K562 (cell line): ENCODE results near the gene PREX1. TPM values are rescaled to one million over a fixed set of nuclear protein-coding genes. Genes with fewer than 3 reads are reported as not detected.

Experiments
- ATAC-seq: fragments of 200-7000 bp; cut with Tn5 transposase; 3 replicates; pipeline ENCODE4 v1.9.1; 2020; ENCODE audit warnings: moderate library complexity
- BruUV-seq: library from RNA; stranded (reverse); fragments of 400-500 nt; replicated peaks from 2 replicates; lab custom pipeline; 2021; lab: Mats Ljungman, UMichigan
- CTCF ChIA-PET: fragments of 300-600 bp; formaldehyde crosslinking; extraction: SDS; loops from one replicate; lab custom pipeline; 2021; ENCODE audit warnings: low intra/inter-chr PET ratio; lab: Yijun Ruan, JAX
- POLR2A ChIA-PET: fragments of 300-600, 350-650 bp; sonication (Branson Sonifier 250); formaldehyde crosslinking; extraction: SDS; loops from one replicate; lab custom pipeline; 2021; ENCODE audit warnings: antibody characterized with exemption, inconsistent platforms; lab: Yijun Ruan, JAX
- DNase-seq, 4 experiments: peaks; one replicate each; pipeline versions ENCODE4 v3.0.0 to v3.0.0-alpha.2; 2011 to 2018; ENCODE audit warnings: low spot score in 3 of 4, mixed read lengths in 3 of 4; ENCODE audit errors: extremely low read depth in 1 of 4
- FAIRE-seq: peaks from 2 replicates; lab custom pipeline; 2011; peaks lifted over from hg19 to GRCh38; lab: Jason Lieb, UNC
- H2AFZ ChIP-seq: 2 replicates; pipeline ENCODE4 v1.6.0; 2011; ENCODE audit warnings: low read depth, low read length, control low read depth, inconsistent platforms
- H3K27ac ChIP-seq: fragments of 200-600 bp; 3 replicates; pipeline ENCODE4 v1.8.0; 2011; ENCODE audit warnings: low read depth, mild to moderate bottlenecking, control low read depth, inconsistent platforms, low read length, moderate library complexity, mixed read lengths; ENCODE audit errors: extremely low read depth
- H3K27me3 ChIP-seq, 2 experiments: fragments of 300-600 bp in 1 of 2; 2 replicates in 1 of 2; 3 replicates in 1 of 2; pipeline versions ENCODE4 v1.6.0 to v1.8.0; 2011; ENCODE audit warnings: inconsistent platforms in 2 of 2, low read length in 2 of 2, mild to moderate bottlenecking in 1 of 2, mixed read lengths in 1 of 2, moderate library complexity in 1 of 2; ENCODE audit not compliant: control insufficient read depth in 2 of 2, insufficient read depth in 2 of 2
- H3K36me3 ChIP-seq: fragments of 300-600 bp; 3 replicates; pipeline ENCODE4 v1.8.0; 2011; ENCODE audit warnings: mild to moderate bottlenecking, low read length, inconsistent platforms; ENCODE audit not compliant: control insufficient read depth, insufficient read depth
- H3K4me1 ChIP-seq, 2 experiments: fragments of 200-600 bp in 1 of 2; replicated peaks in 1 of 2; 2 replicates in 1 of 2; 3 replicates in 1 of 2; pipeline versions ENCODE4 v1.5.1 to v1.8.0; 2011; ENCODE audit warnings: inconsistent platforms in 2 of 2, low read length in 2 of 2, mild to moderate bottlenecking in 1 of 2, mixed read lengths in 1 of 2, moderate library complexity in 1 of 2; ENCODE audit not compliant: control insufficient read depth in 2 of 2, insufficient read depth in 2 of 2
- H3K4me2 ChIP-seq: 2 replicates; pipeline ENCODE4 v1.6.1; 2011; ENCODE audit warnings: low read length, control low read depth, inconsistent platforms, mixed read lengths; ENCODE audit not compliant: insufficient read depth
- H3K4me3 ChIP-seq: fragments of 200-600 bp; sonication (generic), shearing (Covaris generic); 2 replicates; pipeline ENCODE4 v1.5.1; 2016; ENCODE audit warnings: control low read depth, inconsistent platforms
- H3K79me2 ChIP-seq: fragments of 200-600 bp; 3 replicates; pipeline ENCODE4 v1.8.0; 2011; ENCODE audit warnings: low read length, inconsistent platforms; ENCODE audit not compliant: control insufficient read depth, insufficient read depth
- H3K9ac ChIP-seq, 2 experiments: 2 replicates each; pipeline versions ENCODE4 v1.6.0 to v1.6.1; 2011; ENCODE audit warnings: low read depth in 2 of 2, low read length in 2 of 2, control low read depth in 1 of 2, inconsistent platforms in 1 of 2, mild to moderate bottlenecking in 1 of 2, mixed read lengths in 1 of 2; ENCODE audit not compliant: insufficient read depth in 1 of 2
- H3K9me1 ChIP-seq: one replicate; pipeline ENCODE4 v1.6.0; 2011; ENCODE audit warnings: inconsistent platforms, mild to moderate bottlenecking, low read length, moderate library complexity; ENCODE audit not compliant: control insufficient read depth, insufficient read depth
- H3K9me3 ChIP-seq: replicated peaks from 2 replicates; pipeline ENCODE4 v1.5.1; 2011; ENCODE audit warnings: low read depth, low read length, inconsistent platforms; ENCODE audit not compliant: control insufficient read depth, insufficient read depth
- H4K20me1 ChIP-seq: replicated peaks from 2 replicates; pipeline ENCODE4 v1.6.1; 2011; ENCODE audit warnings: low read length, inconsistent platforms, mixed read lengths; ENCODE audit not compliant: control insufficient read depth, insufficient read depth
- CLOCK ChIP-seq: fragments of 250-450 bp; sonication (Bioruptor Pico); IDR thresholded peaks from 2 replicates; pipeline ENCODE4 v1.4.0; 2020; ENCODE audit warnings: mild to moderate bottlenecking, moderate library complexity, borderline replicate concordance
- FOSL1 ChIP-seq: fragments of 200-800 bp; sonication (Bioruptor generic); conservative IDR thresholded peaks from 2 replicates; pipeline ENCODE4 v1.6.1; 2016; ENCODE audit warnings: missing genetic modification characterization, missing compliant biosample characterization
- JUND ChIP-seq, 2 experiments: IDR thresholded peaks; 2 replicates in 1 of 2; 3 replicates in 1 of 2; pipeline ENCODE4 v1.6.1; 2011; ENCODE audit warnings: borderline replicate concordance in 2 of 2, low read depth in 2 of 2, low read length in 2 of 2, improper control_type of control experiment in 1 of 2, missing biosample characterization in 1 of 2, missing genetic modification characterization in 1 of 2, missing genetic modification reagents in 1 of 2
- NR2C2 ChIP-seq, 2 experiments: fragments of 200-800 bp in 1 of 2; sonication (Bioruptor generic) in 1 of 2; sonication (generic) in 1 of 2; formaldehyde crosslinking in 1 of 2; IDR thresholded peaks; 2 replicates each; pipeline versions ENCODE4 v1.6.1 to v1.8.0; 2016 to 2022; ENCODE audit warnings: mild to moderate bottlenecking in 1 of 2, missing compliant biosample characterization in 1 of 2, missing genetic modification characterization in 1 of 2, missing genetic modification reagents in 1 of 2
- REST ChIP-seq, 2 experiments: fragments of 450-650 bp; formaldehyde crosslinking in 1 of 2; IDR thresholded peaks; 2 replicates each; pipeline versions ENCODE4 v1.4.0 to v1.6.1; 2014 to 2020; ENCODE audit warnings: mild to moderate bottlenecking in 2 of 2, borderline replicate concordance in 1 of 2, low read depth in 1 of 2
- WGBS: fragments of 100-300 bp; shearing (Covaris generic); methylation state at CpG from one replicate; pipeline ENCODE4 v1.1.6; 2016; ENCODE audit warnings: low coverage, mixed read lengths; ENCODE audit not compliant: insufficient coverage; ENCODE audit errors: missing lambda C conversion rate; 5-methylcytosine and 5-hydroxymethylcytosine counted together
- in situ Hi-C: fragments of 300-500 bp; cut with MboI; formaldehyde crosslinking; loops from 4 replicates; pipeline ENCODE4 v1.15.0; 2018; ENCODE audit warnings: inconsistent platforms, mixed read lengths
- intact Hi-C: fragments of 100-400 bp; cut with micrococcal nuclease; formaldehyde crosslinking; loops from 2 replicates; pipeline ENCODE4 v1.14.2; 2022
- polyA plus RNA-seq, 8 experiments: library from polyadenylated mRNA; depleted of rRNA in 4 of 8; stranded (reverse) in 5 of 8; unstranded in 3 of 8; fragments of >200 nt; fragmentation: Nextera tagmentation in 2 of 8; fragmentation: Illumina TruSeq in 1 of 8; extraction: Ambion mirVana in 2 of 8; extraction: Trizol in 1 of 8; gene quantifications; 2 replicates each; pipeline versions ENCODE4 v1.2.1 to v1.2.3, GENCODE V29; 2011 to 2014; ENCODE audit warnings: inconsistent platforms in 1 of 8, missing spikeins in 1 of 8
- total RNA-seq, 7 experiments: library from RNA; depleted of rRNA in 6 of 7; stranded (reverse); fragments of >200 nt in 6 of 7; fragmentation: Illumina TruSeq in 2 of 7; extraction: Trizol in 2 of 7; gene quantifications; 2 replicates each; pipeline versions ENCODE4 v1.2.1 to v1.2.3, GENCODE V29; 2011 to 2021; ENCODE audit warnings: low replicate concordance in 1 of 7

Gene PREX1
- total and polyA plus RNA-seq, 9 of the 15 experiments (the other 6 are each of a cell fraction or from before 2014, with no cell fraction given), result 0.37 to 10.4 (median 4.8) TPM

GRCh38 chr20:48877304-48877703 lies 49.5 kb upstream of the PREX1 start (continued):
- peak; percentile 72 for TF ChIP-seq REST (IDR thresholded peaks at IDR 0.05; ENCODE audit: borderline replicate concordance)
- TF ChIP-seq REST (CRISPR knock-in tag; IDR thresholded peaks at IDR 0.05; ENCODE audit: low read depth), result no peak

- no TSS peak for BruUV-seq
- 5% methylated on average over 5 of the region's 5 CpGs for WGBS
- H3K4me3 ChIP-seq, result no peak overlapping the region
- peak; percentile 59 for ATAC-seq
- H3K27ac ChIP-seq, result no peak overlapping the region
- in situ Hi-C loops (no loop called here), intact Hi-C loops (no loop called here)
- H3K9me3 ChIP-seq, result no peaks in the 10 kb centered on the region
- H3K4me1 ChIP-seq, result peaks cover 3 to 18% of the 10 kb centered on the region in 2 experiments; a peak in 3 of 5 replicates
- H3K9me1 ChIP-seq, result no peaks in the 10 kb centered on the region
- H3K79me2 ChIP-seq, result no peaks in the 10 kb centered on the region
- no peaks in the 10 kb centered on the region for H4K20me1 ChIP-seq
- FAIRE-seq, result no peak
- H3K4me2 ChIP-seq, result peak overlapping the region; percentile 3; the same call in 1 of the 2 replicates
- 0 out of 3 replicates have a peak, but pooled peaks cover 3% of the 10 kb centered on the region for H3K36me3 ChIP-seq
- ChIA-PET POLR2A (interaction anchor here (0.8 kb wide), 2 partner anchors 12 to 134 kb away, joined by 3 to 4 read pairs; no protein-coding TSS in a partner anchor), CTCF (no interaction called here)
- DNase-seq, result peak in 3 of 4 experiments; percentile 22 to 38 (median 33)
- H2AFZ ChIP-seq, result no peak overlapping the region
- H3K27me3 ChIP-seq, result no peaks in the 10 kb centered on the region
- H3K9ac ChIP-seq, result peak overlapping the region in 1 of 2 experiments; percentile 38; a peak in 1 of 4 replicates
- TF ChIP-seq CLOCK, result no peak
- TF ChIP-seq FOSL1 (tag), result peak; percentile 87
- no peak for TF ChIP-seq NR2C2 (CRISPR knock-in tag; IDR thresholded peaks at IDR 0.05)
- TF ChIP-seq NR2C2 (tag; IDR thresholded peaks at IDR 0.05), result peak; percentile 43; the same call in 1 of the 2 replicates
- peak; percentile 81 for TF ChIP-seq JUND (IDR thresholded peaks at IDR 0.05; ENCODE audit: borderline replicate concordance, low read depth, low read length)
- TF ChIP-seq JUND (tag; IDR thresholded peaks at IDR 0.05; ENCODE audit: borderline replicate concordance, low read depth, low read length), result peak; percentile 69; the same call in 2 of the 3 replicates
Measured at GRCh38 chr20:48875914-48876240, 48.1 kb upstream of the PREX1 start.
